Skin epidermis (tissue), 12 donors: ENCODE measurements around the gene CFAP210.

ENCODE experiments used
- H3K27ac ChIP-seq, 21 experiments: fragments of 200-600 bp; sonication (generic) in 11 of 21; one replicate each; pipeline ENCODE4 v1.5.0; 2020; ENCODE audit warnings: mild to moderate bottlenecking in 3 of 21, inconsistent platforms in 2 of 21, moderate library complexity in 2 of 21
- H3K4me3 ChIP-seq, 7 experiments: fragments of 200-600 bp; sonication (generic) in 2 of 7; one replicate each; pipeline ENCODE4 v1.5.0; 2020; ENCODE audit warnings: inconsistent platforms in 2 of 7, mild to moderate bottlenecking in 2 of 7, moderate library complexity in 1 of 7

Gene CFAP210, protein sequence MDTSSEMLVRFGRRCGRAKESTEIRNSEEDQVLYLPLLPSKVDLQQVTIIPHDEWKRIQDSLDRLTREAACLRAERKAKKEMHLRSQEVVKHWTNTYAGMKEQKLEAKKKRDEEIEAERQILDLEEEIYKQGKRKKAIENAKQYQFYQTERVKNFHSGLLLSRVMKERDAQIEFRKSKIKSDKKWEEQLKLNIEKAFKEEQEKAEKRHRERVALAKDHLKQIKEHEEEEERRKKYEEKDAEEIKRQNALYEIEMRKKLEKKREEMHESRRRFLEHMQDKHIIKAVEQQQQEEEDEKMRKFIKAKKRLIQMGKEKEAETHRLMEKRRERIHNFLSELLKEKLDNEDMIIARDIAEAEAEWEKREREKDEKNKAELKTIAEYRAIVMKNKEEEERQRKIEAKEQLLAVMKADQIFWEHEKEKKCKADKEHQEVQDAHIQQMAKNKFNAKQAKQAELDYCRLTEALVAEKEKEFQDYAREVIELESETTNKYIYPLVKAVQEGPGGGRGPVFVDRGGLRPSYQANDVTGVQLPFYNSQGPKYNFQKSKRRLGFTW

DNA sequence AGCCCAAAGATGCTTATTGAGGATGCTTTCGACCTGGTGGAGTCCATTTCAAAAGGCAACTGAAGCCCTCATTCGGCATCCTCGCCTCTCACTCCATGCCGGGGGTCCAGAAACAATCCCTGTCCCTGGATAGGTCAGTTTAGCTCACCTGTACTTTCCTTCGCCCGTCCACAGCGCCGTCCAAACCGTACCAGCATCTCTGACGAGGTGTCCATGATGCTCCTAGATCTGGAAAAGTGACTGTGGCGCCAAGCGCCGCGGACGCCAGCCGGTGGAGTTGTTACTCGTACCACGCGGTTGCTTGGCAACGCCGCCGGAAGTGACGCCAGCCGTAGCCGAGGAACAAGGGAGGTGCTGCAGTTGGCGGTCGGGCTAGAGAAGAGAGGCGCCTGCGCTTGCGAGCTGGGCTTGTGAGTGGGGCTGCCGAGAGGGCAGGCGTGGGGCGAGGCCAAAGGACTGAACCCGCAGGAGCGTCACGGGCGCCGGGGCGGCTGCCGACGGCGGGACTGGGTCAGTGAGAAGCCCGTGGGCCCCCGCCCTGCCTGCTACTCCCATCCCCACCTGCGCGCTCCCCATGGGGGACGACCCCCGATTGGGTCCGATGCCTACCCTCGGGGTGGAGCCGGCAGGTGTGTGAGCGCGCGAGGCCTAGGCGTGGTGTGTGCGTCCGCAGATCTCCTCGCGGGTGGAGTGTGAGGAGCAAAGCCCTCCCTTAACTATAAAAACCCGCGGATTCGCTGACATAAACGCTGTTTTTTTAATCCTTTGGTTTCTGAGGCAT is at the start of gene CFAP210, which contains the start of gene PHOSPHO2:
CFAP210 (minus strand) TSS at position 293 of the 781 bp plus-strand sequence; CDS start at position 215, 78 bp downstream.
PHOSPHO2 (plus strand) TSS at position 357 of the 781 bp plus-strand sequence. CDS start 6,503 bp downstream, outside the sequence.
- H3K27ac ChIP-seq = peak within 1 kb of the TSS in 19 of 21 experiments; percentile 67 to 94 (median 87)
- peak within 1 kb of the TSS; percentile 63 to 87 (median 78) for H3K4me3 ChIP-seq

DNA sequence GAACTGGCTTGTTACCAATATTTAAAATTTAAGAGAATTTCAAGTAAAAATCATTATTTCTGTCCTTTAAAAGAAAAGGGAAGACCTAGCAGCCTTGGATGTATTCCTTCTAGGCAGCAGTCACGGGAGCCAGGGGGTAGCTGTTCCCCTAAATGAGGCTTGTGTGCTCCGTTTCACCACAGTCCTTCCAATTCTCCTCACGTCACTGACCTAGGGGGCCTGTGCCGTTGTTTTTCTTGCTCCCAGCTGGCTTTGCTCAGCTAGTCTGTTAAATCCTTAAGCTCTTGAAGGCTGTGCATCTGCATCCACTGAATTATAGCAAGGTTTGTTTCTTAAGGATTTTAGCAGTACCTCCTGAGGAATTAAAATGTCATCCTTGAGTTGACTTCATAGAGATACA is 49.3 kb upstream of the CFAP210 start:
- H3K27ac ChIP-seq = no peak overlapping the region

DNA sequence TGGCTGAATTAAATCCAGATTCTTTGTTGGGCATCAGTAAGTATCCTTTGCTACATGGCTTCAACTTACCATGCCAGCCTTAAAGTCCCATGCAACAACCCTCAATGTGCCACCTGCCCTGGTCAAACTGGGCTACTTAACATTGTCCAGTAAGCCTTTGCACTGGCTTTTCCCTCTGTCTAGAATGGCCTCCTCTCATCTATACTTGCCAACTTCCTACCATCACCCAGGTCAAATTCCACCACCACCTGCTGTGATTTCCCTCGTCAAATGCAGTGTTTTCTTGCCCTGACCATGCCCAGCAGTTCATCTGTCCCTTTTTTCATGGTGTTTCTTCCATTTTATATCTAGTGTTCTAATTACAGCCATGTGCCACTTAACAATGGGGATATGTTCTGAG is 45.1 kb upstream of the CFAP210 start:
- Histone ChIP-seq H3K4me3 (no peak overlapping the region), H3K27ac (no peak overlapping the region)

More for the DNA sequence above, 49.3 kb upstream of the CFAP210 start:
- H3K4me3 ChIP-seq = no peak overlapping the region

DNA sequence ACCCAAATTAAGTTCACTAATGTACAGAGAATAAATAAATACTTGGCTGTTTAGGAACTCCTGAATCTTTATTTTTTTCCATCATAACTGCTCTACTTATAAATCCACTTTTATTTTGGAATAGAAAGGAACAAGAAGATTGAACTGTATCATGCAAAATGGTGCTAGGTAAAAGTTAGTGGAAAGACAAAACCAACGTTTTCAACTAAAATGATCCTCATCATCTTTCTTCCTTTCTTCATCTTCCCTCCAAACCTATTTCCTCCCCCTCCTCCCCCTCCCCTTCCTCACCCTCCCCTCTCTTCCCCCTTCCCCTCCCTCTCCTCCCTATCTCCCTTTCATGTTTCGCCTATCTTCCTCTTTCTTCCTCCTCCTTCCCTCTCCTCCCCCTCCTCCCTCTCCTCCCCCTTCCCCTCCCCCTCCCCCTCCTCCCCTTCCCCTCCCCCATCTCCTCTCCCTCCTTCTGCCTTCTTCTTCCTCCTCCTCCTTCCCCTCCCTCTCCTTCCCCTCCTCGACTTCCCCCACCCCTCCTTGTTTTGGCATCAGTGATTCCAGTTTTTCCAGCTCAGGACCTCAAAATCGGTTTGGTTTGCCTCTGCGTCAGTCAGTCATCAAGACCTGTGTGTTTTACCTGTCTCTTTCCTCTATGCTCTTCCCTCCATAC is 44.5 kb upstream of the CFAP210 start:
- H3K4me3 ChIP-seq = no peak overlapping the region
- no peak overlapping the region for H3K27ac ChIP-seq

DNA sequence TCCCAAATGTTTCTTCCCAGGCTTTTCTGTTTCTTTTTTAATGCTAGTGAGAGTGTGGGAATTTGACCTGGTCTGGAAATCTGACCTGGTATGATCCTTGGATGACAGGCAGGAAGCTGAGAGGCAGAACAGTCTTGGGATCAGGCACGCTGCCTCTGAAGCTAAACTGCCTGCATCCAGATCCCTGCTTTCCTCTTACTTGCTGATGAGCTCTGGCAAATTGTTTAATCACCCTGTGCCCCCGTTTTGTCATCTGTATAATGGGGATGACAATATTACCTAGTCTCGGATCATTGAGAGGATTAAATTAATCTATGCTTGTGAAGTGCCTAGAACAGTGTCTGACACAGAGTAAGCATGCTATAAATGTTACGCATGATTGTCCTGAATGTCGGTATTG is 42.7 kb upstream of the CFAP210 start:
- Histone ChIP-seq H3K27ac (no peak overlapping the region), H3K4me3 (no peak overlapping the region)

DNA sequence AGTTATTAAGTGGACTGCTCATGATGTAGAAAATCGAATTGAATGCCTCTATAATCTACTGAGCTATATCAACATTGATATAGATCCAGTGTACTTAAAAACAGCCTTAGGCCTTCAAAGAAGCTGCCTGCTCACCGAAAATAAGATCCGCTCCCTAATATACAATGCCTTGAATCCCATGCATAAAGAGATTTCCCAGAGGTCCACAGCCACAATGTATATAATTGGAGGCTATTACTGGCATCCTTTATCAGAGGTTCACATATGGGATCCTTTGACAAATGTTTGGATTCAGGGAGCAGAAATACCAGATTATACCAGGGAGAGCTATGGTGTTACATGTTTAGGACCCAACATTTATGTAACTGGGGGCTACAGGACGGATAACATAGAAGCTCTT is 41.4 kb upstream of the CFAP210 start:
- Histone ChIP-seq H3K4me3 (no peak overlapping the region), H3K27ac (no peak overlapping the region)

DNA sequence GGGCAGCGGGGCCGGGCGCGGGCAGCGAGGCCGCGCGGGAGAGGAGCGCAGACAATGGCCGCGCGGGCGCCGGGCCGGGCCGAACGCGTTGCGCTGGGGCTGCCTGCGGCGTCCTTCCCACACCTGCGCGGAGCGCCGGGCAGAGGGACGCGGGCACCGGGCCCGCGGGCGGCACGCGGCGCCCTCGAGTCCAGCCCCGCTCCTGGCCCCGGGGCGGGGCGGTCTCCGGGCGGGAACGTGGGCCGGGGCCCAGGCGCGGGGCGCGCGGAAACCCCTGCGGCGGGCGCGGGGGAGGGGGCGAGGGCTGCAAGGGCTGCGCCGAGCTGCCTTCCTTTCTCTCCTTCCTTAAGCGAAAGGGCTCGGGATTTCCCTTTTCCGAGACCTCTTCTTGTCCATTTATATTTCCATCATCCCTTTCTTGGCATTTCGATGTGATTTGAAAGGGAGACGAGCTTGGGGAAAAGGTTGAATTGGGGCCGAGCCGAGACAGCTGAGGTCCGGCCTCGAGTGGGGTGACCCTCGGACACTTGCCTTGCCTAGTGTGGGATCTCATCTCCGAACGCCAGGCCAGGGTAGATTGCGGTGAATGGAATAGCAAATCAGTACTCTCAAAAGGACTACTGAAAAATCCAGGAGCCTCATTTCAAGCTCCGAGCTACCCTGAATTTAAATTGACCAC is 40.1 kb upstream of the CFAP210 start:
- peak overlapping the region; percentile 53 to 80 (median 64) for H3K4me3 ChIP-seq
- peak overlapping the region in 4 of 21 experiments; percentile 18 to 59 (median 39) for H3K27ac ChIP-seq

DNA sequence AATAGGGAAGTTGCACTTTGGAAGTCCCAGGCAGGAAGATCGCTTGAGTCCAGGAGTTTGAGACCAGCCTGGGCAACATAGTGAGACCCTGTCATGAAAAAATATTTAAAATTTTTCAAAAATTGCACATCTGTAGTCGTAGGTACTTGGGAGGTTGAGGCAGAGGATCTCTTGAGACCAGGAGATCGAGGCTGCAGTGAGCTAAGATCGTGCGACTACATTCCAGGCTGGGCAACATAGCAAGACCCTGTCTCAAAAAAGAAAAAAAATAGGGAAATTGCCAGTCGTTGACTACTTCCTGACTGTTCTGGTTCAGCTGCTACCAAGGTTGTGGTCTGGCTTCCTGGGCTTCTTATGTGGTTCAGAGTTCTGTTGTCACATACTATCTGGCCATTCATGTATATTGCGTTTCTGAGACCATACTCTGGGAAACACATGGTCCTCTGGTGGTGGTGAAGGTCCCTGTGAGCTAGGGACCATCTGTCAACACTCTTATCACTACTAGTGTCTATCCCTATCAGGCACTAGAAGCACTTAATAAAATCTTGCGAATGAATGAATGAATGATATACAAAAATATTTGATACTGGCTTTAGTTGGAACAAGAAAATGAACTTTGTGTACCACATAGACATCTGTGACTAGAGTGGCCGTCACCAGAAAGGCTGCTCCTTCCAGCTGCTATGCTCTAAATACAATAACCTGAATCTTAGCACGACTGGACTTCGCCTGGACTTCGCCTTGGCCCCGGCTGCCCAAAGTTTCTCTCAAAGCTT is 38.6 kb upstream of the CFAP210 start:
- H3K4me3 ChIP-seq = peak overlapping the region in 4 of 7 experiments; percentile 53 to 80 (median 67)
- H3K27ac ChIP-seq = peak overlapping the region in 2 of 21 experiments; percentile 19 to 59

DNA sequence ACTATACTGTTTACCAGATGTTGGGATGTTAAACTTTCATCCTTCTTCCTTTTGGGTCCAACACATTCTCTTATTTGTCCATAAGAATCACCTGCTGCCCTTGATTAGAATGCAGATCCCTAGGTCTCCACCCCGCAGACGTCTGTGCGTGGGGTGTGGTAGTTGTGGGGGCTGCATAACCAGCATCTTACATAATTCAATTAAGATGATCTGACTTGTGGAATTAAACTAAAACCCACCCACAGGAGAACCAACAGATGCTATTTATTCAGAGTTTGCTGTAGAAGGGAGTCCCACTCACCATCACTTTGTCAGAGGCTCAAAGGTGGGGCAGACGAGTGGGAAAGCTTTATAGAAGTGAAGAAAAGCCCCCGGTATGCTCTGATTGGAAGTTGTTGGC is 37.9 kb upstream of the CFAP210 start:
- H3K27ac ChIP-seq = no peak overlapping the region

DNA sequence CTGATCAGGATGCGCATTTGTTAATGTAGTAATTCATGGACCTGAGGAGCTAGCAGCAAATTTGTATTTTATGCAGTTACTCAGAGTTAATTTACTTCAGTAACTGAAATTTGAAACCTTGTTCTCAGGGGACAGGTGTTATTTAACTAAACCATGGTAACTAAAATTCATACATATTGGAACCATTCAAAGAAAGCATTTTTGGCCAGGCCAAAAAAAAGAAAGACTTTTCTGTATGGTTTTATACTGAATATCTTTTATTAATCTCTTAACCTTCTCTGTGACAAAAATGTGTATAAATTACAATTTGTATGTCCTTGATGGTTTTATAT is 35.0 kb upstream of the CFAP210 start:
- H3K27ac ChIP-seq = no peak overlapping the region
- no peak overlapping the region for H3K4me3 ChIP-seq

More for the DNA sequence above, 37.9 kb upstream of the CFAP210 start:
- no peak overlapping the region for H3K4me3 ChIP-seq

DNA sequence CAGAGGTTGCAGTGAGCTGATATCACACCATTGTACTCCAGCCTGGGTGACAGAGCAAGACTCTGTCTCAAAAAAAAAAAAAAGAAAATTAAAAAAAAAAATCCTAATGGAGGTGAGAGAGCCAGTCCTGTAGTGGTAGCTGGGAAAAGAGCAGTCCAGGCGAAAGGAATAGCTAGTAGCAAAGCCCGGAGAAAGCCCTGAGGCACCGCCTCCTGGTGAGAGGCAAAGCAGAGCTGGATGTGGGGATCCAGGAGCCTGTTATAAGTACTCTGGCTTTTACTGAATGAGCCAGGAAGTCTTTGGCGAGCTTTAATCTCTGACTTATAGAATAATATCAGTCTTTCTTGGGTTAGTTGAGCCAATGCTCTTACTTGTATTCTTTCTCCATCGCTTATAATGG is 32.9 kb upstream of the CFAP210 start:
- no peak overlapping the region for H3K27ac ChIP-seq
- H3K4me3 ChIP-seq = no peak overlapping the region

DNA sequence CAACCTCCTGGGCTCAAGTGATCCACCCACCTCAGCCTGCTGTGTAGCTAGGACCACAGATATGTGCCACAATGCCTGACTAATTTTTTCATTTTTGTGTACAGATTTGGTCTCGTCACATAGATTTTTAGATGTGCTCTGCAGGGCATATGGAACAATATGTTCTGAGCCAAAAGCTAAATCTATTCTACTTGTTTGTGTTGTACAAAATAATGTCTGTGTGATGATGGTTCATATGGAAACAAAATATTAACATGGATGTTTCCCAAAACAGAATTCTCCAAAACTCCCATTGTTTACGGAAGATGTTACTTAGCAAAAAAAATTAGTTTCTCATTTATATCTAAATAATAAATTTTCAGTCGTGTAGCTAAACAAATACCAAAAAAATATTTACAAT is 26.8 kb upstream of the CFAP210 start:
- Histone ChIP-seq H3K4me3 (no peak overlapping the region), H3K27ac (no peak overlapping the region)

DNA sequence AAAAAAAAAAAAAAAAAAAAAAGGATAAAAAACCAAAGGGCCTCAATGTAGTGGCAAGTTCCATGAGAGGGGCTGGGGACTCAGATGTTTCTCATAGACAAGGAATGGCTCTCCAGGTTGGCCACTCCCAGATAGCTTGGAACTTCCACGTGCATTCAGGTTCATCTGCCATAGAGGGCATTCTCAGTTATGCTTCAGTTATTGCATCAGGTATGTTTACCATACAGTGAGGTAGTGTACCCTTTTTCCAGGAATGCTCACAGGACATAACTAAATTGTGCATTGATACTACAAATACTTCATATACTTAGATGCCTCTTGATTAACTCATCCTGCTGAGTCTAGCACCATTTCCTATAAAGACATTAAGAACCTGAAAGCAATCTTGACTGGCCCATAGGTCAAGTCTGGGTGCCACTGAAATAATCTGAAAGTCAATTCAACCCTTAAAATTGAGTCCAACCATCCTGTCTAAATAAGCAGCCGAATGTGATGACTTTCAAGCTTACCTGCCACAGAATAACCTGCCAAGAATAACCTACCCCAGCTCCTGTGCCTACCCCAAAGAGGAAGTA is 24.8 kb upstream of the CFAP210 start:
- no peak overlapping the region for H3K27ac ChIP-seq
- no peak overlapping the region for H3K4me3 ChIP-seq

DNA sequence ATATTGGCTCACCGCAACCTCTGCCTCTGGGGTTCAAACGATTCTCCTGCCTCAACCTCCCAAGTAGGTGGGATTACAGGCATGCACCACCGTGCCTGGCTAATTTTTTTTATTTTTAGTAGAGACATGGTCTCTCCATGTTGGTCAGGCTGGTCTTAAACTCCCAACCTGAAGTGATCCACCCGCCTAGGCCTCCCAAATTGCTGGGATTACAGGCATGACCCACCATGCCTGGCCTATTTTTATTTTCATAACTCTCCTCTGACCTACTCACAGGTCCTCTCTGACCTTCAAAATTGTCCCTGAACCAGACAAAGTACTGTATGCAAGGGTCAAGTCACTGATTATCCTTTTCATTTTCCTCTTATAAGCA is 23.5 kb upstream of the CFAP210 start:
- Histone ChIP-seq H3K4me3 (no peak overlapping the region), H3K27ac (no peak overlapping the region)

DNA sequence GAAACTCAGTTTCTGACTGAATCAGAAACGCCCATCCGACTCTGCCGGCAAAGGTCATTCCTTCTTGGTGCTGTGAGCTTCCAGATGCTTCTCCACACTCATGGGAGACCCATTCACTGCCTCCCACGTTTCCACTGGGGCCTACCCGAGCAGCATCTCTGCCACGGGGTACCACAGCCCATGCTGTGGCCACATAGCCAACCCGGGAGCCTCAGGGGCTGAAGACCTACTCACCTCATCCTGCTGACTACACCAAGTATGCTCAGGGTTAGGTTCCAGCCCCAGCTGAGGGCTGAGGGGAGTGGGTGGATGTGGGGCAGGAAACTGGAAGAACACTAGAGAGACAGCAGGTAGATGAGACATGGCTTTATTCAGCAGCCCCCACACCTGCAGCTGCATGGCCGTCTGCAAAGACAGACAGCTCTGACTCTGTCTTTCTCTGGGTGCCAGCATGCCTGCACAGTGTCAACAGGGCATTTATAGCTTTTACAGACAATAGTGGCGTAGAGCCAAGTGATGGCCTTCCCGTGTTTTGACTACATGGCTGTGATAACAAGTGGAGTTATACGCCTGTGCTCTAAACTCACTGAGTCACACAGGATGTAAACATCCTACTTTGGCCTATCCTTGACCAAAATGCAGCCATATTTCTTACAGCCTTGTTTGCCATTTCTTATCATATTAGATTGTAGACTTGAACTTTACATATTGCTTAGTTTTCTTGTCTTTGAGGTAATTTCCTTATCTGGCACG is 22.9 kb upstream of the CFAP210 start:
- H3K27ac ChIP-seq = no peak overlapping the region
- no peak overlapping the region for H3K4me3 ChIP-seq

DNA sequence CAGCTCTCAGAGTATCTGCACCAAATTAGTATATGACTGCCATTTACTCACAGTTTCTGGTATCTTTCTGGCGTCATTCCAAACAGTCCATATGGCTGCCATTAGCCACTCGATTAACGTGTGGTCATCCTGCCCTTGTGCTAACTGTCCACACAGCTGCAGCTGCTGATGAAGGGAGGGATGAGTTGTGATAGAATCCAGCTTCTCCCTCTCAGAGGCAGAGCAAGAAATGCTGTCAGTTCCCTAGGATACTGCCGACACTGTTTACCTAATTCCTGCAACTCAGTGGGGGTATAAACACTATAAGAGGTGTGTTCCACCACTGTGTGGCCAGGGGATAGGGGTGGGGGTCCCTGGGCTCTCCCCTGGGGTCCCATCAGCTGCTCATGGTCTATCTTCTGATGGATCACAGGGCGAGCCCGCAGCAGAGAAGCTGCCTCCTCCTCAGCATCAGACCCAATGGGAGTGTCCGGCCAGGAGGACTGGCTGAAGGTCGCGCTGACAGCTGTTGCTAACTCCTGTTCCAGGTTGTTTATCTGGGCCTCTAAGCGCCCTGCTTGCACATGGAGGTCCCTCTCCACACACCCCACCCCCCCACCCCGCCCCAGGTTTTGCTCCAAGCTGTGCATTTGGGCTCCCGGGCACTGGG is 22.2 kb upstream of the CFAP210 start:
- H3K27ac ChIP-seq = no peak overlapping the region

More for the DNA sequence above, 22.2 kb upstream of the CFAP210 start:
- H3K4me3 ChIP-seq = no peak overlapping the region
